ENCODE measurements around the gene EIPR1. TPM values are rescaled to one million over a fixed set of nuclear protein-coding genes. Genes with fewer than 3 reads are reported as not detected.

EIPR1 gene
- total and polyA plus RNA-seq, 10 of the 15 experiments (the other 5 are each of a cell fraction or from before 2014, with no cell fraction given) = 23.6 to 61.2 (median 42.2) TPM

DNA sequence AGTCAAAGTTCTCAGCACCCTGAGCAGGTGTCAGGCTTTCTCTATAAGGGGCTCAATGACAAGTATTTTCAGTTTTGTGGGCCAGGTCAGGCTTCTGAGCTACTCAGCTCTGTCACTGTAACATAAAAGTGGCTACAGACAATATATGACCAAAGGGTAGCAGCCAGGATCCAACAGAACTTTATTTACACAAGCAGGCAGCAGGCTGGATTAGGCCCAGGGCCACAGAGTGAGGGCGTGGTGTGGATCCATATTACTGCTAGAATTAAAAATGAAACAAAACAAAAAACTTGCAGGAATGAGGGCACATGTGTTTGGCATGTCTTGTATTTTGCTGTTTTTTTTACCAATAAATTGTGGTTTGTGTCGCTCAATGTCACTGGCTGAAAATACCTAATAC, 143.7 kb downstream of the EIPR1 start (continued):
- no peak for TF ChIP-seq SMC3 (IDR thresholded peaks at IDR 0.05; ENCODE audit: borderline replicate concordance, low read length)

DNA sequence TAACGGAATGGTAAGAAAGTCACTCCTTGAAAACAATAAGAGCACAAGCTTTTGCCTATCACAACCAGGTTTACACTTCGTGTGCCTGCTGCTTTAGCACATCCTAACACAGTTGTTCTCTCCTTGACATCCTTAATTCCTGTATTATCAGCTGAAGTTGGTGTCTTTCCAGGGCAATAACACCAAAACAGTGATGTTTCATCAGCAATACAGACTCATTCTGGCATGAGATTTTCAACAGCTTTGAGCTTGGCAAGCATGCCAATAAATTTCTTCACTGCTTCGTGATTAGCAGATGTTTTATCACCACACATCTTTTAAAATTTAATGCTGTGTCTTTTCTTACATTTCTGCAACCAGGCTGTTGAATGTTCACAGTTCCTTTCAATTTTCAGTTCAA, 148.4 kb downstream of the EIPR1 start:
- POLR2A ChIA-PET = no interaction called here
- in situ Hi-C loops (cut with MboI) (no loop called here), intact Hi-C loops (cut with micrococcal nuclease; ENCODE audit: unreplicated experiment) (loop anchor here (10.0 kb wide), 1 partner anchor 426 kb away; the partner anchor contains the start of gene ALLC)
- no peaks in the 10 kb centered on the region for H3K27me3 ChIP-seq (replicated peaks in 1 of 2; ENCODE audit: control insufficient read depth in 2 of 2, insufficient read depth in 2 of 2, low read length in 1 of 2)
- no peak for FAIRE-seq
- H3K79me2 ChIP-seq (ENCODE audit: control insufficient read depth, insufficient read depth, low read length) = no peaks in the 10 kb centered on the region
- no peak overlapping the region for H3K4me3 ChIP-seq
- SMC1A ChIA-PET (ENCODE audit: uncharacterized antibody, unreplicated experiment) = no interaction called here
- RAD21 ChIA-PET (ENCODE audit: unreplicated experiment) = no interaction called here
- H4K20me1 ChIP-seq (ENCODE audit: control insufficient read depth, insufficient read depth) = no peaks in the 10 kb centered on the region
- H2AFZ ChIP-seq (ENCODE audit: control insufficient read depth, low read depth, low read length) = no peak overlapping the region
- H3K36me3 ChIP-seq (ENCODE audit: control insufficient read depth in 2 of 2, insufficient read depth in 2 of 2, low read length in 1 of 2) = peaks cover 0 to 3% of the 10 kb centered on the region in 2 experiments; a peak in 2 of 4 replicates
- H3K9me3 ChIP-seq (replicated peaks; ENCODE audit: control insufficient read depth, insufficient read depth, low read length) = peaks cover 1% of the 10 kb centered on the region; the same call in 2 of the 3 replicates
- CTCF ChIA-PET = no interaction called here
- H3K4me2 ChIP-seq (ENCODE audit: control insufficient read depth, insufficient read depth) = no peak overlapping the region
- H3K4me1 ChIP-seq (ENCODE audit: control insufficient read depth, insufficient read depth, low read length) = no peaks in the 10 kb centered on the region
- 97% methylated on average over 3 of the region's 3 CpGs for WGBS (ENCODE audit: insufficient coverage, insufficient replicate concordance, low lambda C conversion rate, missing lambda C conversion rate)
- no peak overlapping the region for H3K27ac ChIP-seq (ENCODE audit: control insufficient read depth, insufficient read depth)
- H3K9ac ChIP-seq (ENCODE audit: control insufficient read depth, insufficient read depth, low read length) = no peak overlapping the region
- no peak for ATAC-seq
- no peak for TF ChIP-seq SUZ12 (IDR thresholded peaks at IDR 0.05; ENCODE audit: unreplicated experiment)
- no TSS peak for BruUV-seq (replicated peaks)
- DNase-seq (ENCODE audit: low read depth, low spot score) = no peak

DNA sequence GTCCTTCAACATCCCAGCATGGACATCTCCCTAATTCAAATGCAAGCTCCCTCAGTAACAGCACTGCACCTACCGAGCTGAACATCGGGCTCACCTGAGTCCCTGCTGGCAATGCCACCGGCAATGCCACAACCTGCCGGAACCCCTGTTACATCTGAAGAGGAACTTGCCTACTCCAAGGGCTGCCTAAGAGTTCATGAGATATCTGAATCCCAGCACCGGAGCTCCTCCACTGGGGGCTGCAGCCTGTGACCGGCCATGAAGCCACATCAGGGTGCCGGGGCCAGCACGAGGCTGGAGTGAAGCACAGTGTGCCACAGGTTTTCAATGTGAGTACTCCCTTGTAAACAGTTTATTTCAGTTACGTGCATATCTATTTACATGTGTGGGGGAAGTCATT, 152.9 kb downstream of the EIPR1 start:
- intact Hi-C loops (cut with micrococcal nuclease; ENCODE audit: unreplicated experiment) (loop anchor here (10.0 kb wide), 1 partner anchor 430 kb away; the partner anchor contains the start of gene ALLC), in situ Hi-C loops (cut with MboI) (no loop called here)
- H3K27ac ChIP-seq (ENCODE audit: control insufficient read depth, insufficient read depth) = no peak overlapping the region
- H3K9me3 ChIP-seq (replicated peaks; ENCODE audit: control insufficient read depth, insufficient read depth, low read length) = peaks cover 11% of the 10 kb centered on the region
- 68% methylated on average over 9 of the region's 9 CpGs for WGBS (ENCODE audit: insufficient coverage, insufficient replicate concordance, low lambda C conversion rate, missing lambda C conversion rate)
- H3K27me3 ChIP-seq (replicated peaks in 1 of 2; ENCODE audit: control insufficient read depth in 2 of 2, insufficient read depth in 2 of 2, low read length in 1 of 2) = no peaks in the 10 kb centered on the region
- DNase-seq (ENCODE audit: low read depth, low spot score) (no peak), ATAC-seq (no peak), FAIRE-seq (no peak)
- peaks cover 20% of the 10 kb centered on the region for H3K4me1 ChIP-seq (ENCODE audit: control insufficient read depth, insufficient read depth, low read length)
- BruUV-seq (replicated peaks) = no TSS peak
- H3K9ac ChIP-seq (ENCODE audit: control insufficient read depth, insufficient read depth, low read length) = no peak overlapping the region
- H3K4me3 ChIP-seq = no peak overlapping the region
- ChIA-PET CTCF (no interaction called here), RAD21 (ENCODE audit: unreplicated experiment) (no interaction called here), SMC1A (ENCODE audit: uncharacterized antibody, unreplicated experiment) (interaction anchor here (4.6 kb wide), 1 partner anchor 11 kb away, joined by 25 read pairs; no protein-coding TSS in a partner anchor), POLR2A (interaction anchor here (1.4 kb wide), 1 partner anchor 12 kb away, joined by 4 read pairs; no protein-coding TSS in a partner anchor)
- no peak overlapping the region for H2AFZ ChIP-seq (ENCODE audit: control insufficient read depth, low read depth, low read length)
- no peaks in the 10 kb centered on the region for H3K36me3 ChIP-seq (ENCODE audit: control insufficient read depth in 2 of 2, insufficient read depth in 2 of 2, low read length in 1 of 2)
- no peaks in the 10 kb centered on the region for H4K20me1 ChIP-seq (ENCODE audit: control insufficient read depth, insufficient read depth)
- no peak overlapping the region for H3K4me2 ChIP-seq (ENCODE audit: control insufficient read depth, insufficient read depth)
- H3K79me2 ChIP-seq (ENCODE audit: control insufficient read depth, insufficient read depth, low read length) = 0 out of 2 replicates have a peak, but pooled peaks cover under 1% of the 10 kb centered on the region
- TF ChIP-seq LARP7 (IDR thresholded peaks at IDR 0.05) (no peak), BACH1 (IDR thresholded peaks at IDR 0.05; ENCODE audit: borderline replicate concordance) (no peak), YY1 (IDR thresholded peaks at IDR 0.05; ENCODE audit: low read depth, low read length) (no peak), MXI1 (IDR thresholded peaks at IDR 0.05; ENCODE audit: low read depth, low read length) (no peak), MEF2B (IDR thresholded peaks at IDR 0.05; ENCODE audit: partially characterized antibody, poor library complexity, severe bottlenecking) (no peak), RUNX3 (IDR thresholded peaks at IDR 0.05; ENCODE audit: low read length) (no peak), ZNF274 (IDR thresholded peaks at IDR 0.05; ENCODE audit: insufficient read depth, insufficient read length) (no peak), NFXL1 (IDR thresholded peaks at IDR 0.05; ENCODE audit: borderline replicate concordance) (no peak), SPI1 (IDR thresholded peaks at IDR 0.05; ENCODE audit: borderline replicate concordance, insufficient read depth, low read depth, low read length) (no peak), POLR2A (IDR thresholded peaks at IDR 0.05; ENCODE audit: low read depth, low read length) (no peak), KDM1A (IDR thresholded peaks at IDR 0.05; ENCODE audit: borderline replicate concordance) (no peak), SUZ12 (IDR thresholded peaks at IDR 0.05; ENCODE audit: unreplicated experiment) (no peak), SMAD1 (IDR thresholded peaks at IDR 0.05; ENCODE audit: low read depth, partially characterized antibody) (no peak)
- TF ChIP-seq, protein P1, sequence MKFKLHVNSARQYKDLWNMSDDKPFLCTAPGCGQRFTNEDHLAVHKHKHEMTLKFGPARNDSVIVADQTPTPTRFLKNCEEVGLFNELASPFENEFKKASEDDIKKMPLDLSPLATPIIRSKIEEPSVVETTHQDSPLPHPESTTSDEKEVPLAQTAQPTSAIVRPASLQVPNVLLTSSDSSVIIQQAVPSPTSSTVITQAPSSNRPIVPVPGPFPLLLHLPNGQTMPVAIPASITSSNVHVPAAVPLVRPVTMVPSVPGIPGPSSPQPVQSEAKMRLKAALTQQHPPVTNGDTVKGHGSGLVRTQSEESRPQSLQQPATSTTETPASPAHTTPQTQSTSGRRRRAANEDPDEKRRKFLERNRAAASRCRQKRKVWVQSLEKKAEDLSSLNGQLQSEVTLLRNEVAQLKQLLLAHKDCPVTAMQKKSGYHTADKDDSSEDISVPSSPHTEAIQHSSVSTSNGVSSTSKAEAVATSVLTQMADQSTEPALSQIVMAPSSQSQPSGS (IDR thresholded peaks at IDR 0.05; ENCODE audit: low read length) = no peak
- TF ChIP-seq, protein P2, sequence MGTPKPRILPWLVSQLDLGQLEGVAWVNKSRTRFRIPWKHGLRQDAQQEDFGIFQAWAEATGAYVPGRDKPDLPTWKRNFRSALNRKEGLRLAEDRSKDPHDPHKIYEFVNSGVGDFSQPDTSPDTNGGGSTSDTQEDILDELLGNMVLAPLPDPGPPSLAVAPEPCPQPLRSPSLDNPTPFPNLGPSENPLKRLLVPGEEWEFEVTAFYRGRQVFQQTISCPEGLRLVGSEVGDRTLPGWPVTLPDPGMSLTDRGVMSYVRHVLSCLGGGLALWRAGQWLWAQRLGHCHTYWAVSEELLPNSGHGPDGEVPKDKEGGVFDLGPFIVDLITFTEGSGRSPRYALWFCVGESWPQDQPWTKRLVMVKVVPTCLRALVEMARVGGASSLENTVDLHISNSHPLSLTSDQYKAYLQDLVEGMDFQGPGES (IDR thresholded peaks at IDR 0.05) = no peak
